Uterus (tissue), 4 donors: ENCODE data around the gene AARS1. TPM values are rescaled to one million over a fixed set of nuclear protein-coding genes. Genes with fewer than 3 reads are reported as not detected.
"Not testable (repeated sequence)": the region's sequence is repeated elsewhere in the genome, so short reads cannot be mapped to it uniquely, and the experiment has no call there.

Experiments
- DNase-seq, 2 donors: peaks; one replicate each; pipeline ENCODE4 v3.0.0-alpha.2; 2019 to 2020
- H3K27ac ChIP-seq, 2 donors: fragments of 200-600 bp; sonication (generic); 1 replicate in 1 of 2; 2 replicates in 1 of 2; pipeline ENCODE4 v1.5.1; 2016 to 2018
- H3K27me3 ChIP-seq, 2 donors: fragments of 200-600 bp; sonication (generic); one replicate each; pipeline ENCODE4 v1.5.1; 2018 to 2019; ENCODE audit warnings: control low read depth in 1 of 2
- H3K36me3 ChIP-seq, 2 donors: fragments of 200-600 bp; sonication (generic); one replicate each; pipeline ENCODE4 v1.5.1; 2019; ENCODE audit warnings: control low read depth in 1 of 2
- H3K4me1 ChIP-seq, 2 donors: fragments of 200-600 bp; sonication (generic); one replicate each; pipeline ENCODE4 v1.5.1; 2018 to 2019; ENCODE audit warnings: control low read depth in 1 of 2
- H3K4me3 ChIP-seq, 2 donors: fragments of 200-600 bp; sonication (generic); 1 replicate in 1 of 2; 2 replicates in 1 of 2; pipeline ENCODE4 v1.5.1; 2018 to 2019; ENCODE audit warnings: mild to moderate bottlenecking in 1 of 2
- H3K9me3 ChIP-seq, 2 donors: fragments of 200-600 bp; sonication (generic); one replicate each; pipeline ENCODE4 v1.5.1; 2019; ENCODE audit warnings: control low read depth in 1 of 2
- POLR2A ChIP-seq, 2 donors: fragments of 450-650 bp; IDR thresholded peaks; one replicate each; pipeline ENCODE4 v1.6.1; 2016; ENCODE audit warnings: antibody characterized with exemption in 2 of 2, mild to moderate bottlenecking in 1 of 2, moderate library complexity in 1 of 2
- intact Hi-C: fragments of 100-400 bp; cut with DNase I; formaldehyde crosslinking; loops from one replicate; pipeline ENCODE4 v1.15.1; 2023; ENCODE audit warnings: low total_unique reads
- total RNA-seq, 4 donors: library from RNA; depleted of rRNA in 3 of 4; stranded (reverse); fragments of >200 nt in 3 of 4; gene quantifications; one replicate each; pipeline versions ENCODE4 v1.1.0 to v1.2.4, GENCODE V29; 2014 to 2023
- TF ChIP-seq, protein P1 (sequence below), 4 experiments: fragments of 200-600 bp in 2 of 4; fragments of 450-650 bp in 2 of 4; sonication (generic) in 2 of 4; IDR thresholded peaks; one replicate each; pipeline ENCODE4 v1.5.1; 2016 to 2019; ENCODE audit warnings: antibody characterized with exemption in 4 of 4, mild to moderate bottlenecking in 2 of 4, moderate library complexity in 1 of 4
- donor health status: DM: yes; HTN: yes; CAD: no.

AARS1 gene
- total RNA-seq, 4 donors from 2014 or later = 32.5 to 99.4 (median 62.5) TPM

DNA sequence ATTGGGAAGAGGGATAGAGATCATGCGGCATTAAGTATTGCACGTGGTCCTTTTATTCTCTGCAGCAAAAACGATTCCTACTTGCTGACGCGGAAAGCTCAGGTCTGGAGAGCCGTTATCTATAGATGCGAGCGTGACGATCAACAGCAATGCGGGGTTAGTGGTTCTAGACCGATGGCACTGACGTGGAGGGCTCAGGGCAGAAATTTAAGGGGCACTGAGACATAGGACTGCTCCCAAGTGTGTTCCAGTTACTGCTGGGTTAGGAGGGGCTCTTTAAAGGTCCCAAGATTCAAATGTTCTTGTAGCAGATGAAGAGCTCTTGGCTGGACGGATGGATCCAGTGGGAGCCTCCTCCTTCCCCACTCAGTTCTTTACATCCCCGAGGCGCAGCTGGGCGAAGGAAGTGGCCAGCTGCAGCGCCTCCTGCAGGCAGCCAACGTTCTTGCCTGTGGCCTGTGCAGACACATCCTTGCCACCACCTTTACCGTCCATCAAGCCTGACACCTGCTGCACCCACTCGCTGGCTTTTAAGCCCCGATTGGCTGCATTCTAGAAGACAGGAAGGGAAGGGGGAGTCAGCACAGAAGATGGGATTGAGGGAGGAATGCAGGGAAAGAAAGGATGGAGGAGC, 36.8 kb downstream of the AARS1 start:
- Histone ChIP-seq H3K4me3 (no peak overlapping the region), H3K9me3 (no peaks in the 10 kb centered on the region), H3K4me1 (peaks cover 6 to 11% of the 10 kb centered on the region in 2 donors), H3K27me3 (no peaks in the 10 kb centered on the region), H3K36me3 (no peaks in the 10 kb centered on the region), H3K27ac (peak overlapping the region in 1 of 2 donors; percentile 93)
- intact Hi-C loops = no loop called here
- TF ChIP-seq, protein P1, sequence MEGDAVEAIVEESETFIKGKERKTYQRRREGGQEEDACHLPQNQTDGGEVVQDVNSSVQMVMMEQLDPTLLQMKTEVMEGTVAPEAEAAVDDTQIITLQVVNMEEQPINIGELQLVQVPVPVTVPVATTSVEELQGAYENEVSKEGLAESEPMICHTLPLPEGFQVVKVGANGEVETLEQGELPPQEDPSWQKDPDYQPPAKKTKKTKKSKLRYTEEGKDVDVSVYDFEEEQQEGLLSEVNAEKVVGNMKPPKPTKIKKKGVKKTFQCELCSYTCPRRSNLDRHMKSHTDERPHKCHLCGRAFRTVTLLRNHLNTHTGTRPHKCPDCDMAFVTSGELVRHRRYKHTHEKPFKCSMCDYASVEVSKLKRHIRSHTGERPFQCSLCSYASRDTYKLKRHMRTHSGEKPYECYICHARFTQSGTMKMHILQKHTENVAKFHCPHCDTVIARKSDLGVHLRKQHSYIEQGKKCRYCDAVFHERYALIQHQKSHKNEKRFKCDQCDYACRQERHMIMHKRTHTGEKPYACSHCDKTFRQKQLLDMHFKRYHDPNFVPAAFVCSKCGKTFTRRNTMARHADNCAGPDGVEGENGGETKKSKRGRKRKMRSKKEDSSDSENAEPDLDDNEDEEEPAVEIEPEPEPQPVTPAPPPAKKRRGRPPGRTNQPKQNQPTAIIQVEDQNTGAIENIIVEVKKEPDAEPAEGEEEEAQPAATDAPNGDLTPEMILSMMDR (IDR thresholded peaks at IDR 0.05) = no peak
- no peak for TF ChIP-seq POLR2A (IDR thresholded peaks at IDR 0.05)
- no peak for DNase-seq

DNA sequence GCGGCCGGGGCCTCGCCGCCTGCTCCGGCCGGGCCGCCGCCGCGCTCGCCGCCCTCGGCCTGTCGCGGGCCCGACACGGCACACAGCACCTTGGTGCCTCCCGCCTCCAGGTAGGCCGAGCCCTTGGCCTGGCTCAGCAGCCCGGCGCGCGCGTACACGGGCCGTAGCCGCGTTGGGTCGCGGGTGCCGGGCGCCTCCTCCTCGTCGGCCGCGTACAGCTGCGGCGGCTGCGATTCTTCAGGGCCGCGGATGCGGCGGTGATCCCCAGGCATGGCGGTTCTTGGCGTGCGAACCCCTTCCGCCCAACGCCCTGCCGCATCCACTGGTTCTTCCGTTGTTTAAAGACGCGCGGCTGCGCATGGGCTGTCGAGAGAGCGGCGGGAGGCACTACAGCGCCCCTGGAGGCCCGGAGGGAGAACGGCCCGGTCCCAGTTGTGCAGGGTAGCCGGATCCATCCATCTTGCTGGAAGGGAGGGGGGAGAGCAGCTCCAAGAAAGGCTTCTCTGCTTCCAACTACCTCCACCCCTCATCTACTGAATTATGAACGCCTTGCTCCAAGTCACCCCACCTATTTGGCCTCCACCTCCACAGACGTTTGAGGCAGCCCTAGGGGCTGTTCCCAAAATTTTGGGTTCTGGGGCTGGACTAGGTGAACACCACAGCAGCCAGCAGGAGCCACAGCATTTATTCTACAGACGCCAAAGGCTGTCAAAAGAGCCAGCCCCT, 37.5 kb downstream of the AARS1 start, which contains the start of gene EXOSC6:
Gene EXOSC6 (minus strand): TSS at position 312 of the 726 bp plus-strand sequence. CDS start 40 bp downstream, at position 272.
- Histone ChIP-seq H3K9me3 (no peaks in the 10 kb centered on the region), H3K36me3 (no peaks in the 10 kb centered on the region), H3K27ac (peak within 1 kb of the TSS; percentile 75 to 93), H3K4me3 (peak within 1 kb of the TSS; percentile 28 to 86), H3K4me1 (peaks cover 6 to 11% of the 10 kb centered on the region in 2 donors), H3K27me3 (no peaks in the 10 kb centered on the region)
- peak; percentile 85 to 90 for DNase-seq
- intact Hi-C loops = no loop called here
- TF ChIP-seq POLR2A (IDR thresholded peaks at IDR 0.05) = peak; percentile 67 to 76
- TF ChIP-seq, protein P1 (IDR thresholded peaks at IDR 0.05) = peak; percentile 91 to 98 (median 92)

DNA sequence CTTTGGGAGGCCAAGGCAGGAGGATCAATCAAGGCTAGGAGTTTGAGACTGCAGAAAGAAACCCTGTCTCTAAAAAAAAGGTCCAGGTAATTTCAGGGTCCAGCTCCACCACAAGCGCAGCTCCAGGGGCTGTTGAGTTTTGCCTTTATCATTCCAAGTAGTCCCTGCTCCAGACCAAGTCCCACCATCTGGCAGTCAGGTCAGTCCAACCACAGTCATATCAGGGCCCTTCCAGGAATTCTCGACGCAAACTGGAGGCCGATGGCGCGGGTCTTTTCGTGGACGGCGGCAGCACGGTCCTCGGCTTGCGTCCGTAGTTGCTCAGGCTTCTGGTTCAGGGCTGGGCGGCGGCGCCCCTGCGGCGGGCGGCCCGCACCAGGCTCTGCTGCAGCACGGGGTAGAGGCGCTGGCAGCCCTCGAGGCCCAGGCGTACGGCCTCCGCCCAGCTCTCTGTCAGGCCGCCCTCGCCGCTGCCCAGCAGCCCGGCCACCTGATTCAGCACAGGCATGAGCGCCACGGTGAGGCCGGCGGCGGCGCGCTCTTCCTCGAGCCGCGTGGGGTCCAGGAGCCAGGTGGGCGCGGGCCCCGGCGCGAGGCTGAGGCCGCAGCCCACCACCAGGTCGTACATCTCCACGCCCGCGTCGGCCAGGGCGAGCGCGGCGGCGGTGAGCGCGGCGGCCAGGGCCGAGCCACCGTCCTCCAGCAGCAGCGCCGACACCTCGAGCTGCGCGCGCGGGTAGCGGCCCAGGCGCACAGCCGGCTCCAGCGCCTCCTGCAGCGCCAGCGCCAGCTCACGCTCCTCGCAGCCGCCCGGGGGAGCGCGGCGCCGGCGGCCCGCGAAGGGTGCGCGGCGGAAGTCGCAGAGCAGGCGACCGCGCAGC, 38.3 kb downstream of the AARS1 start:
- peaks cover 6 to 11% of the 10 kb centered on the region in 2 donors for H3K4me1 ChIP-seq
- TF ChIP-seq, protein P1 (IDR thresholded peaks at IDR 0.05) = no peak
- TF ChIP-seq POLR2A (IDR thresholded peaks at IDR 0.05) = no peak
- H3K36me3 ChIP-seq = no peaks in the 10 kb centered on the region
- intact Hi-C loops = no loop called here
- no peaks in the 10 kb centered on the region for H3K27me3 ChIP-seq
- H3K4me3 ChIP-seq = peak overlapping the region; percentile 28 to 86
- H3K27ac ChIP-seq = peak overlapping the region; percentile 75
- DNase-seq = peak in 1 of 2 donors; percentile 22
- no peaks in the 10 kb centered on the region for H3K9me3 ChIP-seq

DNA sequence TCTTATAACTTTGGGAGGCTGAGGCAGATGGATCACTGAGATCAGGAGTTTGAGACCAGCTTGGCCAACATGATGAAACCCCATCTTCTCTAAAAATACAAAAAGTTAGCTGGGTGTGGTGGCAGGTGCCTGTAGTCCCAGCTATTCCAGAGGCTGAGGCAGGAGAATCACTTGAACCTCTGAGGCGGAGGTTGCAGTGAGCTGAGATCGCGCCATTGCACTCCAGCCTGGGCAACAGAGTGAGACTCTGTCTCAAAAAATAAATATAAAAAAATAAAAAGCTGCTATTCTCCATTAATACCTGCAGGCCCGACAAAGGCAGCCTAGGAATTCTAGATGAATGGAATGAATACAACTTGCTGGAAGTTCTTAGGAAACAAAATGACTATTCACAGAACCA, 39.6 kb downstream of the AARS1 start:
- H3K4me1 ChIP-seq = peaks cover 6 to 11% of the 10 kb centered on the region in 2 donors
- DNase-seq, intact Hi-C loops, H3K36me3 ChIP-seq, H3K4me3 ChIP-seq, H3K9me3 ChIP-seq, H3K27me3 ChIP-seq, H3K27ac ChIP-seq: not testable (repeated sequence)

DNA sequence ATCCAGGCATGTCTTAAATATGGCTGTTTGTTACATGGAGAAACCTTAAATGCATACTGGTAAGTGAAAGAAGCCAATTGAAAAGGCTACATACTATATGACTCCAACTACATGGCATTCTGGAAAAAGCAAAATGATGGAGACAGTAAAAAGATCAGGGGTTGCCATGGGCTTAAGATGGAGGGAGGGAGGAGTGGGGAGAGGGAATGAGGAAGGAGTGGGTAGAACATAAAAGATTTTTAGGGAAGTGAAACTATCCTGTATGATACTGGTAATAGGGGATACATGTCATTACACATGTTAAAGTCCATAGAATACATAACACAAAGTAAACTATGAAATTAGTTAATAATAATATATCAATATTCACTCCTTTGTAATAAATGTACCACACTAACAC, 50.5 kb downstream of the AARS1 start:
- intact Hi-C loops, H3K4me1 ChIP-seq, H3K9me3 ChIP-seq, H3K27ac ChIP-seq, DNase-seq, H3K27me3 ChIP-seq, H3K36me3 ChIP-seq, H3K4me3 ChIP-seq: not testable (repeated sequence)

DNA sequence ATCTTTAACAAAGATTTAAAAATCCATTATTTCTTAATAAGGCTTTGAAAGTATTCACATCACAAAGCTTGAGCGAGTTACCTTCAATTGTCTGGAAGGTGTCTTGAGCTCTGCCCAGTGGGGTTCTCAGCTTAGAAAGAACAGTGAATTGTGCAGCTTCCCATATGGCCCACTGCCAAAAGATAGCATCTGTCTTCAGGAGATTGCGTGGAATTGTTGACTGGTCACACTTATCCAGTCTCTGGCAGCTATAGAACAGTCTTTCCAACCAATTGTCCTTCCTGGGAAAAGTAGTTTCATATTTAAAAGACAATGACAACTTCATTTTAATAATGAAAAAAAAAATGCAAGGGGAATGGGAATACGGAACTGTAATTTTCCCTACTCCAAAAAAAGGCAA, 57.5 kb downstream of the AARS1 start:
- H3K36me3 ChIP-seq, H3K27me3 ChIP-seq, H3K4me1 ChIP-seq, H3K4me3 ChIP-seq, DNase-seq, H3K27ac ChIP-seq, intact Hi-C loops, H3K9me3 ChIP-seq: not testable (repeated sequence)

DNA sequence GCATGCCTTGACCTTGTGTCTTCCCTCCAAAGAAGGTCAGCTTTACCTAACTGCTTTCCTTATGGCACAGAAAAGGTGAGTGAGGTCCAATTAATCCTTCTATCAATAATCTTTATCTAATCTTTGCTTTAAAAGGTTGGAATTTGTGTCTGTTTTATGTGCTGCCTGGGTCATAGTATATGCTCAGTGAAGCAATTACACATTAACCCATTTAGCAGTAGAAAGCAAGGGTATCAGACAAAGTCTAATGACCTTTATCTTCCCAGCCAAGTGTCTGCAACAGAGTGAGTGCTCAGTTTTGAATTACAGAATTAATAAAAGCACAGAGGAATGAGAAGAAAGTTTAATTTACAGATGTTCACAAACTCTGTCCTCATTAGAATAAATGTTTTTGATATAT, 63.3 kb downstream of the AARS1 start:
- H3K27me3 ChIP-seq, intact Hi-C loops, H3K4me1 ChIP-seq, H3K36me3 ChIP-seq, H3K27ac ChIP-seq, H3K4me3 ChIP-seq, H3K9me3 ChIP-seq, DNase-seq: not testable (repeated sequence)

DNA sequence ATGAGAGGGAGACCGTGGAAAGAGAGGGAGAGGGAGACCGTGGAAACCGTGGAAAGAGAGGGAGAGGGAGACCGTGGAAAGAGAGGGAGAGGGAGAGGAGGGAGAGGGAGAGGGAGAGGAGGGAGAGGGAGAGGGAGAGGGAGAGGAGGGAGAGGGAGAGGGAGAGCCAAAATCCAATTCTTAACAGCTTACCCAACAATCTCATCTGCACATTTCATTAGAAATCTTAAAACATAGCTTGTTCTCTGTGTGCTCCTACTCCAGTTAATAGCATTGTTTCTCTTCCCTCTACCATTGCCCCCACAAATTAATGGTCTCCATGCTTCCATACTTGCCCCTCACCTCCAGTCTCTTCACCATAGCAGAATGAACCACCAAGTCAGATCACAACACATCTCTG, 63.9 kb downstream of the AARS1 start:
- H3K27ac ChIP-seq, H3K4me1 ChIP-seq, H3K27me3 ChIP-seq, DNase-seq, H3K4me3 ChIP-seq, H3K9me3 ChIP-seq, intact Hi-C loops, H3K36me3 ChIP-seq: not testable (repeated sequence)

DNA sequence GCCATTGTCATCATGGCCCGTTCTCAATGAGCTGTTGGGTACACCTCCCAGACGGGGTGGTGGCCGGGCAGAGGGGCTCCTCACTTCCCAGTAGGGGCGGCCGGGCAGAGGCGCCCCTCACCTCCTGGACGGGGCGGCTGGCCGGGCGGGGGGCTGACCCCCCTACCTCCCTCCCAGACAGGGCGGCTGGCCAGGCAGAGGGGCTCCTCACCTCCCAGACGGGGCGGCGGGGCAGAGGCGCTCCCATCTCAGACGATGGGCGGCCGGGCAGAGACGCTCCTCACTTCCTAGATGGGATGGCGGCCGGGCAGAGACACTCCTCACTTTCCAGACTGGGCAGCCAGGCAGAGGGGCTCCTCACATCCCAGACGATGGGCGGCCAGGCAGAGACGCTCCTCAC, 64.7 kb downstream of the AARS1 start:
- DNase-seq, intact Hi-C loops, H3K36me3 ChIP-seq, H3K9me3 ChIP-seq, H3K4me3 ChIP-seq, H3K27me3 ChIP-seq, H3K4me1 ChIP-seq, H3K27ac ChIP-seq: not testable (repeated sequence)
